Ectodermal cell (in vitro differentiated cells): ENCODE results near the gene PRKACB.

Experiments used
- H3K27ac ChIP-seq: 2 replicates; pipeline ENCODE4 v1.7.0; 2013; ENCODE audit warnings: mild to moderate bottlenecking, low read depth, low read length; ENCODE audit not compliant: insufficient read depth, poor library complexity, severe bottlenecking
- H3K27me3 ChIP-seq: 2 replicates; pipeline ENCODE4 v1.7.0; 2013; ENCODE audit warnings: mild to moderate bottlenecking, low read length; ENCODE audit not compliant: insufficient read depth, control insufficient read depth, poor library complexity, severe bottlenecking
- H3K36me3 ChIP-seq: one replicate; pipeline ENCODE4 v1.7.0; 2013; ENCODE audit warnings: low read length; ENCODE audit not compliant: control insufficient read depth, insufficient read depth
- H3K4me1 ChIP-seq: one replicate; pipeline ENCODE4 v1.7.0; 2013; ENCODE audit warnings: low read length; ENCODE audit not compliant: control insufficient read depth, insufficient read depth
- H3K4me3 ChIP-seq: 2 replicates; pipeline ENCODE4 v1.7.0; 2013; ENCODE audit warnings: low read depth, low read length, control low read depth; ENCODE audit not compliant: insufficient read depth
- H3K9me3 ChIP-seq: 2 replicates; pipeline ENCODE4 v1.7.0; 2013; ENCODE audit warnings: mild to moderate bottlenecking, low read length, moderate library complexity; ENCODE audit not compliant: control insufficient read depth
- WGBS, 2 experiments: methylation state at CpG; one replicate each; pipeline ENCODE4 v1.1.7; 2013; ENCODE audit warnings: missing lambda C conversion rate in 2 of 2; 5-methylcytosine and 5-hydroxymethylcytosine counted together

Gene PRKACB

GRCh38 chr1:84117868-84118267 is 26.2 kb upstream of the PRKACB start:
- no peaks in the 10 kb centered on the region for H3K36me3 ChIP-seq
- H3K4me1 ChIP-seq = no peaks in the 10 kb centered on the region
- H3K4me3 ChIP-seq = no peak overlapping the region
- no peak overlapping the region for H3K27ac ChIP-seq
- no peaks in the 10 kb centered on the region for H3K27me3 ChIP-seq
- no peaks in the 10 kb centered on the region for H3K9me3 ChIP-seq
- WGBS, 2 experiments = 90 to 100% methylated on average over 1 of the region's 1 CpG

GRCh38 chr1:84121360-84121759 is 22.7 kb upstream of the PRKACB start:
- 67 to 73% methylated on average over 1 of the region's 1 CpG for WGBS, 2 experiments
- H3K9me3 ChIP-seq = no peaks in the 10 kb centered on the region
- no peak overlapping the region for H3K27ac ChIP-seq
- no peaks in the 10 kb centered on the region for H3K36me3 ChIP-seq
- no peak overlapping the region for H3K4me3 ChIP-seq
- H3K27me3 ChIP-seq = no peaks in the 10 kb centered on the region
- H3K4me1 ChIP-seq = no peaks in the 10 kb centered on the region

GRCh38 chr1:84122780-84123382 is 21.2 kb upstream of the PRKACB start:
- H3K36me3 ChIP-seq = no peaks in the 10 kb centered on the region
- H3K9me3 ChIP-seq = no peaks in the 10 kb centered on the region
- no peak overlapping the region for H3K27ac ChIP-seq
- 28 to 39% methylated on average over 2 of the region's 2 CpGs for WGBS, 2 experiments
- no peaks in the 10 kb centered on the region for H3K27me3 ChIP-seq
- H3K4me3 ChIP-seq = no peak overlapping the region
- H3K4me1 ChIP-seq = no peaks in the 10 kb centered on the region

GRCh38 chr1:84133479-84133878 is 10.6 kb upstream of the PRKACB start:
- Histone ChIP-seq H3K27me3 (no peaks in the 10 kb centered on the region), H3K36me3 (no peaks in the 10 kb centered on the region), H3K9me3 (no peaks in the 10 kb centered on the region), H3K27ac (no peak overlapping the region), H3K4me1 (no peaks in the 10 kb centered on the region), H3K4me3 (no peak overlapping the region)
- 87 to 88% methylated on average over 7 of the region's 7 CpGs for WGBS, 2 experiments

- no peak overlapping the region for H3K27ac ChIP-seq
- H3K4me1 ChIP-seq = no peaks in the 10 kb centered on the region
- no peaks in the 10 kb centered on the region for H3K9me3 ChIP-seq
- H3K27me3 ChIP-seq = no peaks in the 10 kb centered on the region
- H3K36me3 ChIP-seq = no peaks in the 10 kb centered on the region
- H3K4me3 ChIP-seq = no peak overlapping the region
Observed at GRCh38 chr1:84135341-84135740, 8.7 kb upstream of the PRKACB start.

- Histone ChIP-seq H3K4me3 (no peak overlapping the region), H3K9me3 (no peaks in the 10 kb centered on the region), H3K27ac (no peak overlapping the region), H3K27me3 (no peaks in the 10 kb centered on the region), H3K36me3 (no peaks in the 10 kb centered on the region), H3K4me1 (no peaks in the 10 kb centered on the region)
- WGBS, 2 experiments = 97 to 100% methylated on average over 3 to 8 of the region's 9 CpGs
Observed at GRCh38 chr1:84141182-84142003, 2.7 kb upstream of the PRKACB start.

- no peak overlapping the region for H3K4me3 ChIP-seq
- H3K27ac ChIP-seq = no peak overlapping the region
- H3K27me3 ChIP-seq = no peaks in the 10 kb centered on the region
- WGBS, 2 experiments = 89 to 100% methylated on average over 1 to 2 of the region's 2 CpGs
- no peaks in the 10 kb centered on the region for H3K4me1 ChIP-seq
- no peaks in the 10 kb centered on the region for H3K36me3 ChIP-seq
- H3K9me3 ChIP-seq = no peaks in the 10 kb centered on the region
Observed at GRCh38 chr1:84145068-84145467, 997 bp downstream of the PRKACB start.

GRCh38 chr1:84146411-84147032 is 2.5 kb downstream of the PRKACB start:
- no peaks in the 10 kb centered on the region for H3K27me3 ChIP-seq
- WGBS, 2 experiments = 91 to 100% methylated on average over 3 to 4 of the region's 4 CpGs
- no peaks in the 10 kb centered on the region for H3K4me1 ChIP-seq
- H3K9me3 ChIP-seq = no peaks in the 10 kb centered on the region
- no peak overlapping the region for H3K4me3 ChIP-seq
- no peaks in the 10 kb centered on the region for H3K36me3 ChIP-seq
- no peak overlapping the region for H3K27ac ChIP-seq

GRCh38 chr1:84148758-84149157 is 4.7 kb downstream of the PRKACB start:
- H3K27me3 ChIP-seq = no peaks in the 10 kb centered on the region
- no peaks in the 10 kb centered on the region for H3K36me3 ChIP-seq
- no peaks in the 10 kb centered on the region for H3K9me3 ChIP-seq
- no peak overlapping the region for H3K4me3 ChIP-seq
- H3K4me1 ChIP-seq = no peaks in the 10 kb centered on the region
- no peak overlapping the region for H3K27ac ChIP-seq
- 93 to 96% methylated on average over 1 of the region's 1 CpG for WGBS, 2 experiments

GRCh38 chr1:84152649-84153056 is 8.6 kb downstream of the PRKACB start:
- Histone ChIP-seq H3K4me1 (no peaks in the 10 kb centered on the region), H3K36me3 (no peaks in the 10 kb centered on the region), H3K9me3 (no peaks in the 10 kb centered on the region), H3K27me3 (no peaks in the 10 kb centered on the region), H3K4me3 (no peak overlapping the region), H3K27ac (no peak overlapping the region)
- WGBS, 2 experiments = 96 to 97% methylated on average over 3 of the region's 3 CpGs
